Hepatocyte (in vitro differentiated cells): ENCODE results near the gene SRPK2.

Source experiments
- EZH2 ChIP-seq: fragments of 200-600 bp; sonication (generic); IDR thresholded peaks from 2 replicates; pipeline ENCODE4 v1.6.1; 2016; ENCODE audit warnings: antibody characterized with exemption, mild to moderate bottlenecking, borderline replicate concordance
- EZH2phosphoT487 ChIP-seq: fragments of 200-600 bp; sonication (generic); IDR thresholded peaks from one replicate; pipeline ENCODE4 v1.6.1; 2018; ENCODE audit warnings: antibody characterized with exemption, mild to moderate bottlenecking, low read depth, moderate library complexity; ENCODE audit not compliant: unreplicated experiment, severe bottlenecking
- TF ChIP-seq, protein P1 (sequence below): fragments of 200-600 bp; sonication (generic); IDR thresholded peaks from 2 replicates; pipeline ENCODE4 v1.5.1; 2016; ENCODE audit warnings: antibody characterized with exemption, mild to moderate bottlenecking; ENCODE audit not compliant: poor library complexity

DNA sequence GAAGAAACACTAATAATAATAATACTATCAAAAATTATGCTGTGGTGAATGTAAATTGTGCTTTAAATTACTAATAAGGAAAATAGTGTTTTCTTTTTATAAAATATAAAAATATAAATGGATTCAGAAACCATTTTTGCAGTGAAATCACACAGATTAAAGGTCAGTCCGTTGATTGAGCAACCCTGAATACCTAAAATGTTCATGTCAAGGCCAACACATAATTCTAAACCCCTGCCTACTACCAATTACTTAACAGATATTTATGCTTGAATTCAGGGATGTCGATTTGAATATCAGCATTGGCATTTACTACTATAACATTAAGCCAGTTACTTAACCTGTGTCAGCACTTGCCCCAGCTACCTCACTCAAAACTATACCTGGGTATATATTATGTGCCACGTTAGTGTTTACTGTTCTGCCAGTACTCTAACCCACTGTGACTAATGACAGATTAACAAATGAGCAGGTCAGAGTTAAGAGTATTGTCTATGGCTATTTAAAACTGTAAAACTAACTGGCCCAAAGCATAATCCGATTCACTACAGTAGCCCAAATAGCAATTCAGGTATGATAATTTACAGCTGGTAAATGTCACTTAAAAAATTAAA lies 209.7 kb downstream of the SRPK2 start:
- TF ChIP-seq EZH2 (no peak), EZH2phosphoT487 (no peak)
- TF ChIP-seq, protein P1, sequence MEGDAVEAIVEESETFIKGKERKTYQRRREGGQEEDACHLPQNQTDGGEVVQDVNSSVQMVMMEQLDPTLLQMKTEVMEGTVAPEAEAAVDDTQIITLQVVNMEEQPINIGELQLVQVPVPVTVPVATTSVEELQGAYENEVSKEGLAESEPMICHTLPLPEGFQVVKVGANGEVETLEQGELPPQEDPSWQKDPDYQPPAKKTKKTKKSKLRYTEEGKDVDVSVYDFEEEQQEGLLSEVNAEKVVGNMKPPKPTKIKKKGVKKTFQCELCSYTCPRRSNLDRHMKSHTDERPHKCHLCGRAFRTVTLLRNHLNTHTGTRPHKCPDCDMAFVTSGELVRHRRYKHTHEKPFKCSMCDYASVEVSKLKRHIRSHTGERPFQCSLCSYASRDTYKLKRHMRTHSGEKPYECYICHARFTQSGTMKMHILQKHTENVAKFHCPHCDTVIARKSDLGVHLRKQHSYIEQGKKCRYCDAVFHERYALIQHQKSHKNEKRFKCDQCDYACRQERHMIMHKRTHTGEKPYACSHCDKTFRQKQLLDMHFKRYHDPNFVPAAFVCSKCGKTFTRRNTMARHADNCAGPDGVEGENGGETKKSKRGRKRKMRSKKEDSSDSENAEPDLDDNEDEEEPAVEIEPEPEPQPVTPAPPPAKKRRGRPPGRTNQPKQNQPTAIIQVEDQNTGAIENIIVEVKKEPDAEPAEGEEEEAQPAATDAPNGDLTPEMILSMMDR: no peak
